ENCODE measurements around the gene PEX11A. TPM values are rescaled to one million over a fixed set of nuclear protein-coding genes. Genes with fewer than 3 reads are reported as not detected.
A peak's percentile ranks its signal among the peaks of the same experiment; 100 is the strongest.

PEX11A gene
- total and polyA plus RNA-seq, 2 of the 8 experiments (the other 6 are each of a cell fraction or from before 2014, with no cell fraction given): 2.9 to 3.0 TPM

DNA sequence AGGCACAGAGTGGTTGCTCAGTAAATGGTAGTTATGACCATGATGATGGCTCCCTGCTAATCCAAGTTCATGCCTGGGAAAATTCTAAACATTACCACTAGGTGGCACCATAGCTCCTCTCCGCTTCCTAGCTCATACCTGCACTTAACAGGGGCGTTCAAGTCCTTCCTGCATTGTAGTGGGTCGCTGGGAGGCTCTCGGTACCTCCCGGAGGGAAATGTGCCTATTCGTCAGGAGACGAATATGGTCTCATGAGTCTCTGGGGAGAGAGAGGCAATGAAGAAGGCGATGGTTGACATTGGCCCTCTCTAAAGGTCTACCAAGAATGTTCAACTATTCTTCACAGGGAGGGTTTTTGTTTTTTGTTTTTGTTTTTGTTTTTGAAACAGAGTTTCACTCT is 49.6 kb upstream of the PEX11A start (continued):
- TF ChIP-seq, protein P1, sequence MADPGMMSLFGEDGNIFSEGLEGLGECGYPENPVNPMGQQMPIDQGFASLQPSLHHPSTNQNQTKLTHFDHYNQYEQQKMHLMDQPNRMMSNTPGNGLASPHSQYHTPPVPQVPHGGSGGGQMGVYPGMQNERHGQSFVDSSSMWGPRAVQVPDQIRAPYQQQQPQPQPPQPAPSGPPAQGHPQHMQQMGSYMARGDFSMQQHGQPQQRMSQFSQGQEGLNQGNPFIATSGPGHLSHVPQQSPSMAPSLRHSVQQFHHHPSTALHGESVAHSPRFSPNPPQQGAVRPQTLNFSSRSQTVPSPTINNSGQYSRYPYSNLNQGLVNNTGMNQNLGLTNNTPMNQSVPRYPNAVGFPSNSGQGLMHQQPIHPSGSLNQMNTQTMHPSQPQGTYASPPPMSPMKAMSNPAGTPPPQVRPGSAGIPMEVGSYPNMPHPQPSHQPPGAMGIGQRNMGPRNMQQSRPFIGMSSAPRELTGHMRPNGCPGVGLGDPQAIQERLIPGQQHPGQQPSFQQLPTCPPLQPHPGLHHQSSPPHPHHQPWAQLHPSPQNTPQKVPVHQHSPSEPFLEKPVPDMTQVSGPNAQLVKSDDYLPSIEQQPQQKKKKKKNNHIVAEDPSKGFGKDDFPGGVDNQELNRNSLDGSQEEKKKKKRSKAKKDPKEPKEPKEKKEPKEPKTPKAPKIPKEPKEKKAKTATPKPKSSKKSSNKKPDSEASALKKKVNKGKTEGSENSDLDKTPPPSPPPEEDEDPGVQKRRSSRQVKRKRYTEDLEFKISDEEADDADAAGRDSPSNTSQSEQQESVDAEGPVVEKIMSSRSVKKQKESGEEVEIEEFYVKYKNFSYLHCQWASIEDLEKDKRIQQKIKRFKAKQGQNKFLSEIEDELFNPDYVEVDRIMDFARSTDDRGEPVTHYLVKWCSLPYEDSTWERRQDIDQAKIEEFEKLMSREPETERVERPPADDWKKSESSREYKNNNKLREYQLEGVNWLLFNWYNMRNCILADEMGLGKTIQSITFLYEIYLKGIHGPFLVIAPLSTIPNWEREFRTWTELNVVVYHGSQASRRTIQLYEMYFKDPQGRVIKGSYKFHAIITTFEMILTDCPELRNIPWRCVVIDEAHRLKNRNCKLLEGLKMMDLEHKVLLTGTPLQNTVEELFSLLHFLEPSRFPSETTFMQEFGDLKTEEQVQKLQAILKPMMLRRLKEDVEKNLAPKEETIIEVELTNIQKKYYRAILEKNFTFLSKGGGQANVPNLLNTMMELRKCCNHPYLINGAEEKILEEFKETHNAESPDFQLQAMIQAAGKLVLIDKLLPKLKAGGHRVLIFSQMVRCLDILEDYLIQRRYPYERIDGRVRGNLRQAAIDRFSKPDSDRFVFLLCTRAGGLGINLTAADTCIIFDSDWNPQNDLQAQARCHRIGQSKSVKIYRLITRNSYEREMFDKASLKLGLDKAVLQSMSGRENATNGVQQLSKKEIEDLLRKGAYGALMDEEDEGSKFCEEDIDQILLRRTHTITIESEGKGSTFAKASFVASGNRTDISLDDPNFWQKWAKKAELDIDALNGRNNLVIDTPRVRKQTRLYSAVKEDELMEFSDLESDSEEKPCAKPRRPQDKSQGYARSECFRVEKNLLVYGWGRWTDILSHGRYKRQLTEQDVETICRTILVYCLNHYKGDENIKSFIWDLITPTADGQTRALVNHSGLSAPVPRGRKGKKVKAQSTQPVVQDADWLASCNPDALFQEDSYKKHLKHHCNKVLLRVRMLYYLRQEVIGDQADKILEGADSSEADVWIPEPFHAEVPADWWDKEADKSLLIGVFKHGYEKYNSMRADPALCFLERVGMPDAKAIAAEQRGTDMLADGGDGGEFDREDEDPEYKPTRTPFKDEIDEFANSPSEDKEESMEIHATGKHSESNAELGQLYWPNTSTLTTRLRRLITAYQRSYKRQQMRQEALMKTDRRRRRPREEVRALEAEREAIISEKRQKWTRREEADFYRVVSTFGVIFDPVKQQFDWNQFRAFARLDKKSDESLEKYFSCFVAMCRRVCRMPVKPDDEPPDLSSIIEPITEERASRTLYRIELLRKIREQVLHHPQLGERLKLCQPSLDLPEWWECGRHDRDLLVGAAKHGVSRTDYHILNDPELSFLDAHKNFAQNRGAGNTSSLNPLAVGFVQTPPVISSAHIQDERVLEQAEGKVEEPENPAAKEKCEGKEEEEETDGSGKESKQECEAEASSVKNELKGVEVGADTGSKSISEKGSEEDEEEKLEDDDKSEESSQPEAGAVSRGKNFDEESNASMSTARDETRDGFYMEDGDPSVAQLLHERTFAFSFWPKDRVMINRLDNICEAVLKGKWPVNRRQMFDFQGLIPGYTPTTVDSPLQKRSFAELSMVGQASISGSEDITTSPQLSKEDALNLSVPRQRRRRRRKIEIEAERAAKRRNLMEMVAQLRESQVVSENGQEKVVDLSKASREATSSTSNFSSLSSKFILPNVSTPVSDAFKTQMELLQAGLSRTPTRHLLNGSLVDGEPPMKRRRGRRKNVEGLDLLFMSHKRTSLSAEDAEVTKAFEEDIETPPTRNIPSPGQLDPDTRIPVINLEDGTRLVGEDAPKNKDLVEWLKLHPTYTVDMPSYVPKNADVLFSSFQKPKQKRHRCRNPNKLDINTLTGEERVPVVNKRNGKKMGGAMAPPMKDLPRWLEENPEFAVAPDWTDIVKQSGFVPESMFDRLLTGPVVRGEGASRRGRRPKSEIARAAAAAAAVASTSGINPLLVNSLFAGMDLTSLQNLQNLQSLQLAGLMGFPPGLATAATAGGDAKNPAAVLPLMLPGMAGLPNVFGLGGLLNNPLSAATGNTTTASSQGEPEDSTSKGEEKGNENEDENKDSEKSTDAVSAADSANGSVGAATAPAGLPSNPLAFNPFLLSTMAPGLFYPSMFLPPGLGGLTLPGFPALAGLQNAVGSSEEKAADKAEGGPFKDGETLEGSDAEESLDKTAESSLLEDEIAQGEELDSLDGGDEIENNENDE (IDR thresholded peaks at IDR 0.05; ENCODE audit: insufficient replicate concordance, low read length): no peak
- TF ChIP-seq TEAD4 (IDR thresholded peaks at IDR 0.05; ENCODE audit: low read depth, low read length) (peak; percentile 57; the same call in 1 of the 2 replicates), RAD21 (IDR thresholded peaks at IDR 0.05 in 1 of 2, conservative IDR thresholded peaks at IDR 0.05 in 1 of 2; ENCODE audit: low read depth in 2 of 2, low read length in 2 of 2) (peak; percentile 92 to 95), CHD1 (IDR thresholded peaks at IDR 0.05; ENCODE audit: low read depth, low read length) (no peak)
- TF ChIP-seq, protein P2, sequence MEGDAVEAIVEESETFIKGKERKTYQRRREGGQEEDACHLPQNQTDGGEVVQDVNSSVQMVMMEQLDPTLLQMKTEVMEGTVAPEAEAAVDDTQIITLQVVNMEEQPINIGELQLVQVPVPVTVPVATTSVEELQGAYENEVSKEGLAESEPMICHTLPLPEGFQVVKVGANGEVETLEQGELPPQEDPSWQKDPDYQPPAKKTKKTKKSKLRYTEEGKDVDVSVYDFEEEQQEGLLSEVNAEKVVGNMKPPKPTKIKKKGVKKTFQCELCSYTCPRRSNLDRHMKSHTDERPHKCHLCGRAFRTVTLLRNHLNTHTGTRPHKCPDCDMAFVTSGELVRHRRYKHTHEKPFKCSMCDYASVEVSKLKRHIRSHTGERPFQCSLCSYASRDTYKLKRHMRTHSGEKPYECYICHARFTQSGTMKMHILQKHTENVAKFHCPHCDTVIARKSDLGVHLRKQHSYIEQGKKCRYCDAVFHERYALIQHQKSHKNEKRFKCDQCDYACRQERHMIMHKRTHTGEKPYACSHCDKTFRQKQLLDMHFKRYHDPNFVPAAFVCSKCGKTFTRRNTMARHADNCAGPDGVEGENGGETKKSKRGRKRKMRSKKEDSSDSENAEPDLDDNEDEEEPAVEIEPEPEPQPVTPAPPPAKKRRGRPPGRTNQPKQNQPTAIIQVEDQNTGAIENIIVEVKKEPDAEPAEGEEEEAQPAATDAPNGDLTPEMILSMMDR (IDR thresholded peaks at IDR 0.05; ENCODE audit: control extremely low read depth in 1 of 3, insufficient read depth in 1 of 3, low read depth in 1 of 3, low read length in 3 of 3): peak; percentile 29 to 92 (median 83)
